Subcutaneous abdominal adipose tissue (tissue), 5 donors: ENCODE measurements around the gene TUBB4B.
A peak's percentile ranks its signal among the peaks of the same experiment; 100 is the strongest.

Experiments used
- H3K27ac ChIP-seq: one replicate; pipeline ENCODE4 v1.7.0; 2013; ENCODE audit warnings: low read depth, mild to moderate bottlenecking, inconsistent platforms, low read length, moderate library complexity
- H3K27me3 ChIP-seq, 5 donors: one replicate each; pipeline ENCODE4 v1.7.0; 2013; ENCODE audit warnings: low read length in 5 of 5, inconsistent platforms in 1 of 5; ENCODE audit not compliant: control insufficient read depth in 5 of 5, insufficient read depth in 4 of 5
- H3K36me3 ChIP-seq, 5 donors: one replicate each; pipeline ENCODE4 v1.7.0; 2013; ENCODE audit warnings: low read length in 5 of 5; ENCODE audit not compliant: control insufficient read depth in 5 of 5, insufficient read depth in 5 of 5
- H3K4me1 ChIP-seq, 5 donors: one replicate each; pipeline ENCODE4 v1.7.0; 2013; ENCODE audit warnings: low read length in 5 of 5, mild to moderate bottlenecking in 3 of 5, moderate library complexity in 1 of 5; ENCODE audit not compliant: control insufficient read depth in 5 of 5, insufficient read depth in 5 of 5
- H3K4me3 ChIP-seq, 5 donors: one replicate each; pipeline ENCODE4 v1.7.0; 2013; ENCODE audit warnings: low read length in 5 of 5, low read depth in 1 of 5
- H3K9ac ChIP-seq, 5 donors: one replicate each; pipeline ENCODE4 v1.7.0; 2013; ENCODE audit warnings: low read length in 5 of 5, mild to moderate bottlenecking in 4 of 5, moderate library complexity in 3 of 5
- H3K9me3 ChIP-seq, 5 donors: one replicate each; pipeline ENCODE4 v1.7.0; 2013; ENCODE audit warnings: low read length in 5 of 5; ENCODE audit not compliant: control insufficient read depth in 5 of 5
- donor health status: healthy.
- donor health status: healthy.
- donor health status: healthy.
- donor health status: healthy.
- donor health status: healthy.

The TUBB4B gene

GRCh38 chr9:137231372-137232039 is 9.6 kb upstream of the TUBB4B start:
- Histone ChIP-seq H3K27ac (no peak overlapping the region), H3K27me3 (peaks cover 56 to 75% (median 72%) of the 10 kb centered on the region in 5 donors), H3K4me1 (peaks cover 0 to 11% (median 7%) of the 10 kb centered on the region in 5 donors), H3K36me3 (no peaks in the 10 kb centered on the region), H3K4me3 (no peak overlapping the region), H3K9me3 (no peaks in the 10 kb centered on the region), H3K9ac (peak overlapping the region in 1 of 5 donors; percentile 13)

GRCh38 chr9:137232101-137232500 is 9.0 kb upstream of the TUBB4B start:
- Histone ChIP-seq H3K9ac (no peak overlapping the region), H3K4me1 (peaks cover 0 to 17% (median 12%) of the 10 kb centered on the region in 5 donors), H3K27me3 (peaks cover 53 to 71% (median 66%) of the 10 kb centered on the region in 5 donors), H3K4me3 (no peak overlapping the region), H3K27ac (no peak overlapping the region), H3K36me3 (no peaks in the 10 kb centered on the region), H3K9me3 (no peaks in the 10 kb centered on the region)

- no peak overlapping the region for H3K4me3 ChIP-seq
- no peaks in the 10 kb centered on the region for H3K36me3 ChIP-seq
- H3K4me1 ChIP-seq, result peaks cover 0 to 19% (median 12%) of the 10 kb centered on the region in 5 donors
- H3K9me3 ChIP-seq, result no peaks in the 10 kb centered on the region
- H3K27me3 ChIP-seq, result peaks cover 51 to 69% (median 63%) of the 10 kb centered on the region in 5 donors
- H3K9ac ChIP-seq, result no peak overlapping the region
- H3K27ac ChIP-seq, result no peak overlapping the region
These were observed 8.6 kb upstream of the TUBB4B start for GRCh38 chr9:137232510-137232909.

GRCh38 chr9:137233143-137233980 is 7.7 kb upstream of the TUBB4B start:
- Histone ChIP-seq H3K4me1 (peaks cover 0 to 19% (median 12%) of the 10 kb centered on the region in 5 donors), H3K27me3 (peaks cover 51 to 65% (median 60%) of the 10 kb centered on the region in 5 donors), H3K4me3 (no peak overlapping the region), H3K9ac (no peak overlapping the region), H3K36me3 (no peaks in the 10 kb centered on the region), H3K27ac (no peak overlapping the region), H3K9me3 (no peaks in the 10 kb centered on the region)

- no peaks in the 10 kb centered on the region for H3K36me3 ChIP-seq
- no peak overlapping the region for H3K27ac ChIP-seq
- H3K4me3 ChIP-seq, result no peak overlapping the region
- H3K27me3 ChIP-seq, result peaks cover 45 to 56% (median 51%) of the 10 kb centered on the region in 5 donors
- H3K4me1 ChIP-seq, result peaks cover 0 to 25% (median 15%) of the 10 kb centered on the region in 5 donors
- no peaks in the 10 kb centered on the region for H3K9me3 ChIP-seq
- H3K9ac ChIP-seq, result no peak overlapping the region
These were observed 6.9 kb upstream of the TUBB4B start for GRCh38 chr9:137234055-137234697.

GRCh38 chr9:137234758-137235423 is 6.2 kb upstream of the TUBB4B start:
- no peaks in the 10 kb centered on the region for H3K9me3 ChIP-seq
- no peaks in the 10 kb centered on the region for H3K36me3 ChIP-seq
- peaks cover 0 to 31% (median 21%) of the 10 kb centered on the region in 5 donors for H3K4me1 ChIP-seq
- no peak overlapping the region for H3K27ac ChIP-seq
- H3K27me3 ChIP-seq, result peaks cover 39 to 49% (median 45%) of the 10 kb centered on the region in 5 donors
- H3K4me3 ChIP-seq, result no peak overlapping the region
- H3K9ac ChIP-seq, result no peak overlapping the region

- H3K27ac ChIP-seq, result no peak overlapping the region
- H3K4me3 ChIP-seq, result peak overlapping the region in 1 of 5 donors; percentile 46
- peaks cover 0 to 37% (median 24%) of the 10 kb centered on the region in 5 donors for H3K4me1 ChIP-seq
- H3K36me3 ChIP-seq, result no peaks in the 10 kb centered on the region
- peaks cover 33 to 42% (median 38%) of the 10 kb centered on the region in 5 donors for H3K27me3 ChIP-seq
- no peaks in the 10 kb centered on the region for H3K9me3 ChIP-seq
- H3K9ac ChIP-seq, result peak overlapping the region in 2 of 5 donors; percentile 38 to 41
These were observed 5.5 kb upstream of the TUBB4B start for GRCh38 chr9:137235424-137236237.

GRCh38 chr9:137236238-137236935 is 4.7 kb upstream of the TUBB4B start:
- Histone ChIP-seq H3K4me3 (peak overlapping the region in 1 of 5 donors; percentile 46), H3K27me3 (peaks cover 25 to 34% (median 31%) of the 10 kb centered on the region in 5 donors), H3K9ac (peak overlapping the region in 2 of 5 donors; percentile 38 to 41), H3K4me1 (peaks cover 0 to 37% (median 24%) of the 10 kb centered on the region in 5 donors), H3K27ac (no peak overlapping the region), H3K9me3 (no peaks in the 10 kb centered on the region), H3K36me3 (no peaks in the 10 kb centered on the region)
